HFF-Myc (cell line): ENCODE results near the gene RIN3.
A peak's percentile ranks its signal among the peaks of the same experiment; 100 is the strongest.

Source experiments
- DNase-seq: peaks from one replicate; pipeline ENCODE4 v3.0.0-alpha.2; 2011; ENCODE audit warnings: low read depth; ENCODE audit errors: extremely low read depth
- H3K4me3 ChIP-seq: replicated peaks from 2 replicates; pipeline ENCODE4 v1.5.1; 2011; ENCODE audit warnings: low read depth, mild to moderate bottlenecking, control low read depth, low read length
- TF ChIP-seq, protein P1 (sequence below): IDR thresholded peaks from 2 replicates; pipeline ENCODE4 v1.5.1; 2012; ENCODE audit warnings: mild to moderate bottlenecking, low read depth, low read length, control low read depth; ENCODE audit errors: missing control alignments

RIN3 gene

GRCh38 chr14:92686411-92686899, 172.9 kb downstream of the RIN3 start:
- no peak for DNase-seq
- H3K4me3 ChIP-seq, result no peak overlapping the region
- TF ChIP-seq, protein P1, sequence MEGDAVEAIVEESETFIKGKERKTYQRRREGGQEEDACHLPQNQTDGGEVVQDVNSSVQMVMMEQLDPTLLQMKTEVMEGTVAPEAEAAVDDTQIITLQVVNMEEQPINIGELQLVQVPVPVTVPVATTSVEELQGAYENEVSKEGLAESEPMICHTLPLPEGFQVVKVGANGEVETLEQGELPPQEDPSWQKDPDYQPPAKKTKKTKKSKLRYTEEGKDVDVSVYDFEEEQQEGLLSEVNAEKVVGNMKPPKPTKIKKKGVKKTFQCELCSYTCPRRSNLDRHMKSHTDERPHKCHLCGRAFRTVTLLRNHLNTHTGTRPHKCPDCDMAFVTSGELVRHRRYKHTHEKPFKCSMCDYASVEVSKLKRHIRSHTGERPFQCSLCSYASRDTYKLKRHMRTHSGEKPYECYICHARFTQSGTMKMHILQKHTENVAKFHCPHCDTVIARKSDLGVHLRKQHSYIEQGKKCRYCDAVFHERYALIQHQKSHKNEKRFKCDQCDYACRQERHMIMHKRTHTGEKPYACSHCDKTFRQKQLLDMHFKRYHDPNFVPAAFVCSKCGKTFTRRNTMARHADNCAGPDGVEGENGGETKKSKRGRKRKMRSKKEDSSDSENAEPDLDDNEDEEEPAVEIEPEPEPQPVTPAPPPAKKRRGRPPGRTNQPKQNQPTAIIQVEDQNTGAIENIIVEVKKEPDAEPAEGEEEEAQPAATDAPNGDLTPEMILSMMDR, result no peak

DNA sequence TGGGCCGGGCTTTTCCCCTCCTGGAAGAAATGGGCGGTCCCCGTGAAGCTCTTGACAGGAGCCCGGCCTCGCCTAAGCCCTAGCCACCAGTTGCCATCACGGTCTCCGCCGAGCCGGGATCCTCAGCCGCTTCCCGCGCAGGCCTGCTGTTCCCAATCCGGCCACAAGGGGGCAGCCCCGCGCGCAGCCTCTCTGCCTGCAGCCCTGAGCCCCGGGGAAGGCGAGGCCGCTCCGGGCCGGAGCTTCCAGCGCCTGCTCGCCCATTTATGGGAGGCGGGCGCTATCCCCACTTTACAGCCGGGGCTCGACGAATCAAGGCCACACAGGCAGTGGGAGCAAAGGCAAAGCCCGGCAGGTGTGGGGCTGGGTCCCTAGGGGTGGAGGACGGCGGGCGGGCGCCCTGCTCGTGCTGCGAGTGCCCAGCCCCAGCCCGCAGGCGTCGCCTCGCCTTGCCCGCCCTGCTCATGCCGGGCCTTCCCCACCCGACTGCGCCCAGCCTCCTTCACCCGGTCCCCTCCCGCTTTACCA, 173.4 kb downstream of the RIN3 start:
- TF ChIP-seq, protein P1, result peak; percentile 91
- H3K4me3 ChIP-seq, result no peak overlapping the region
- no peak for DNase-seq

DNA sequence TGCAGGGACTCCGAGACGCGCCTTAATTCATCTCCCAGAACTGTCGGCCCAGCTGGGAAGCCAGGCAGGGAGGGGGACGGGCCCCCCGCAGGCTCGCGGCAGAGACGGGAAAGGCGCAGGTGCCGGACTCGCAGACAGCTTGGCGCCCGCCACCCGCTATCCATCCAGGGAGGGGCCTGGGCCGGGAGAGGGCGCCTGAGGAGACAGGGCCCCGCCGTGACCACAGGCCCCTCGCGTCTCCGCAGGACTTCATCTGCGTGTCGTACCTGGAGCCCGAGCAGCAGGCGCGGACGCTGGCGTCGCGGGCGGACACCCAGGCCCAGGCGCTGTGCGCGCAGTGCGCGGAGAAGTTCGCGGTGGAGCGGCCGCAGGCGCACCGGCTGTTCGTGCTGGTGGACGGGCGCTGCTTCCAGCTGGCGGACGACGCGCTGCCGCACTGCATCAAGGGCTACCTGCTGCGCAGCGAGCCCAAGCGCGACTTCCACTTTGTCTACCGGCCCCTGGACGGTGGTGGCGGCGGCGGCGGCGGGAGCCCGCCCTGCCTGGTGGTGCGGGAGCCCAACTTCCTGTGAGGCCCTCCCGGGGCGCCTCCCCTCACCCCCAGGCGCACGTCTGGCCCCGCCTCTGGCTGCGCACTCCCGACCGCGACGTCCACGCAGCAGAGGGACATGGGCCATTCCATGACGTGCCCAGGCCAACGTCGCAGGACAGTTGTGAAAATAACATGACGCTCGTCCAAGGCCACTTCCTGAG, 174.3 kb downstream of the RIN3 start:
- DNase-seq, result no peak

DNA sequence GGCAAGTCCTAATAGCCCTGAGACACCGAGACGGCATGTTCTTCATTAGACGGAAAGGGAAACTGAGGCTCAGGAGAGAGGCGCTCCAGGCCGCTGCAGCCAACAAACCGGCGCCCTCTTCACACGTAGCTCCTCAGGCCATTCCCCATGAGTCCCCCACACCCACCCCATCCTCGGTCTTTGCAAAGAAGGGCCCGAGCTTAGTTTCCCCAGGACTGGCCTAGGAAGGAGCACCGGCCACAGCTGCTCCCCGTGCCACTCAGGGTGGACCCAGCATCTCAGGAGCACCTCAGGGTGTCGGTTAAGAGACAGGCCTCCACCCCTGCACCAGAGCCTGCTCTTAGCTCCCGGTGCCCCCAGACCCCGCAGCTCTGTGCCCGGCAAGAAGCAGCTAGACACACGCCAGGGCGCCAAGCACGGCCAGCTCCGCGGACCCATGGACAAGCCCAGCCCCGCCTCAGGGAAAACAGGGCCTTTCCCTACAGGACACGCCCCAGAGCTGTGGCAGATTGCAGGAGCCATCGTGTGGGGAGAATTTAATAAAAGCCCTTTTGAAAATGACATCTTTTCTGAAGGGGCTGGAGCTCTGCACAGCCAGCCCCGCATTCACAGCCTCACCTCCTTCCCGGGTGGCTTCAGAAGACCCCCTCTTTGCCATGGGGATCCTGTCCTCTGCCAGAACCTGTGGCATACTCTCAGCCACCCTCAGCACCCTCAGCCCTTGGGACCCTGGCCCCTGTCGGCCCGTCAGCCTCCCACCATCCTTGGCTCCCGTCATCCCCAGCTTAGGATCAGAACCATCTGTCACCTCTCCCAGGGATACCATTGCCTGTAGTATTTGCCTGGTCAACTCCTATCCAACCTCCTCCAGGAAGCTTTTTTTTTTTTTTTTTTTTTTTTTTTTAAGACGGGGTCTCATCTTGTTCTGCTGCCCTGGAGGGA, 175.1 kb downstream of the RIN3 start:
- H3K4me3 ChIP-seq, result no peak overlapping the region
- TF ChIP-seq, protein P1, result no peak
- DNase-seq, result no peak

More for the DNA sequence above, 174.3 kb downstream of the RIN3 start:
- TF ChIP-seq, protein P1, result no peak
- H3K4me3 ChIP-seq, result no peak overlapping the region

DNA sequence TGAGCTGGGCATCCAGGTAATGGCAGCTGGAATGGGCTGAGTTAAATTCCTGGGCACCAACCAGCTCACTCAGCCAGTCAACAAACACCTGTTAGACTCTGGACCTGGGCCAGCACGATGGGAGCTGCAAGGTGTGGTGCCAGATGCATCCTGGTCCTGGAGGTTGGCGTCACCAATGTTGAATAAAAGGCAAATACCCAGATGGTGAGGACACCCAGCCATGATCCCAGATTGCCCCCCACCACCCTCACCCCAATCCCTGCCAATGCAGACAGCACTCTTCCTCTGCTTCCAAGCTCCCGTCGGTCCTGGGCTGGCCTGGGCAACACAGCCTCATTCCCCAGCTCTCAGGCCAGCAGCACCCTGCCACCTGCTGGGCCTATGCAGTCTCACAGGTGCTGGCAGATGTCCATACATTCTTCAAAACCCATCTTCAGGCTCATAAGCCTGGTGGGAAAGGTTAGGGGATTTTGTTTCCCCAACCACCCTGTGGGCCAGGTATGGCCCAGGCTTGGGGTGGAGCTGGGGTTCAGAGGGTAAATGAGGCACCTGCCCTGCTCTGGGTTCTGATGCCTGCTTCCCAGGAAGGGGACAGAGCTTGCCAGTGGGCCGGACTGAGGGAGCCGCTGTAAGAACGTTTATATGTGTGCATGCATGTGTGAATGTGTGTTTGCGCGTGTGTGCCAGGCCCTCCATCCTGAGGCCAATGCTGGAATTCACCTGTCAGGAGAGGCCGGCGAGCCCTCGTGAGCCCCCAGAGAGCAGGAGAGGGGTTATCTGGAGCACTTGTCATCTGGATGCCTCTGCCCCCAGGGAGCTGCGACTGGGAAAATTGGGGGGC, 176.8 kb downstream of the RIN3 start:
- TF ChIP-seq, protein P1, result peak; percentile 70
- H3K4me3 ChIP-seq, result no peak overlapping the region
- DNase-seq, result no peak

DNA sequence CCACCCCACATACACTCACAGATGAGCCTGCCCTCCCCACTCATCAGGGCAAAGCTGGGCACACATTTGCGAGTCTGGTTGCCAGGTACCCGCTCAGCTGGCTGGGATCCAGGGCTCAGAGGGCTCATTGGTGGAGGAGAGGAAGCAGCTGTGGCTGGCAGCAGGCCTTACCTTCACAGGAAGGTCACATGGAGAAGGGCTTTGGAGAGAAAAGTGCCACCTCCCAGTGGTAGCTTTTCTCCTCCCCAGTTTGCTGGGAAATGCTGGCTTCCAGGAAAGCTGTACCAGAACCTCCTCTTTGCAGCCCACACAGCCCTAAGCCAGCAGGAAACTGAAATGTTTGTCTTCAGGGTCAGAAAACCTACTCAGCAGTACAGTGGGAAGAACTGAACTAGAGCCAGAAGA, 179.2 kb downstream of the RIN3 start:
- TF ChIP-seq, protein P1, result no peak
- no peak overlapping the region for H3K4me3 ChIP-seq
- no peak for DNase-seq
